ENCODE data around the gene SQOR. TPM values are rescaled to one million over a fixed set of nuclear protein-coding genes. Genes with fewer than 3 reads are reported as not detected.
"Not testable (repeated sequence)": the region's sequence is repeated elsewhere in the genome, so short reads cannot be mapped to it uniquely, and the experiment has no call there.

SQOR gene
- total RNA-seq, 1 donor from 2014 or later, result 26.1 TPM

GRCh38 chr15:45635191-45635638 lies 386 bp downstream of the SQOR start:
- DNase-seq, result no peak

- no peak for DNase-seq
These were observed 999 bp downstream of the SQOR start for GRCh38 chr15:45635763-45636292.

DNA sequence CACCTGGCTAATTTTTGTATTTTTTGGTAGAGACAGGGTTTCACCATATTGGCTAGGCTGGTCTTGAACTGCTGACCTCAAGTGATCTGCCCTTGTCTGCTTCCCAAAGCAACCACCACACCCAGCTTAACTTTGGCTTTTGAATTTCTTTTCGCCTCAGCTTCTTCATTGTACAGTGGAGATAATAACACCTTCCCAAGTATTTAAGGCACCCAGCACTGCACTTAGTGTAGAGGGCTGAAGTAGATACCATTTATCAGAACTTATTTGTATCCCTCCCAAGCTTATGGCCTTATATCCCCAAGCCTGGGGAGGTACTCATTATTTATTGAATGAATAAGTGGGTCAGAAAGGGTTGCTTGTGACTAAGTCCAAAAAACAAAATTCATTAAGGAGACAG lies 2.3 kb downstream of the SQOR start:
- DNase-seq, result no peak

DNA sequence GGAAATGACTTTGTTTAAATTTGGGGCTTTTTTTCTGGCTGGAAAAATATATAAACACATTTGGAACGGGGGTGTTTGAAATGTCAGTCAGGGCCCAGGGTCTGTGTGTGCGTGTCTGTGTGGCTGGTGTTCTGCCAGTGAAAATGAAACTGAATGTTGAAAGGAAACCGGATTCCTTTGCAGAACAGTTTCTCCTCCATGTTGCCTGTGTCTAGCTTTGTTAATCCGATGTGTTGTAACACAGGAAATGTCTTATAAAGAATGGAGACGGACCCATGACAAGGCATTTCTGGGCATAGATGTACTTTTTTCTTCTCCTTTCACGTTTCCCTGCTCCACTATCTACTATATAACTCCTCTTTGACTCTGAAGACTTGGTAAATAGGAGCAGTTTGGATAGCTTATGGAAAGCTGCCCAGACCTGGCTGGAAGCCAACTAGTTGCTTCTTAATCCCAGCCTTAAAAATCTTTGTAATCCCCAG lies 2.8 kb downstream of the SQOR start:
- peak; percentile 70 for DNase-seq

- DNase-seq, result no peak
These were observed 5.8 kb downstream of the SQOR start for GRCh38 chr15:45640616-45641015.

DNA sequence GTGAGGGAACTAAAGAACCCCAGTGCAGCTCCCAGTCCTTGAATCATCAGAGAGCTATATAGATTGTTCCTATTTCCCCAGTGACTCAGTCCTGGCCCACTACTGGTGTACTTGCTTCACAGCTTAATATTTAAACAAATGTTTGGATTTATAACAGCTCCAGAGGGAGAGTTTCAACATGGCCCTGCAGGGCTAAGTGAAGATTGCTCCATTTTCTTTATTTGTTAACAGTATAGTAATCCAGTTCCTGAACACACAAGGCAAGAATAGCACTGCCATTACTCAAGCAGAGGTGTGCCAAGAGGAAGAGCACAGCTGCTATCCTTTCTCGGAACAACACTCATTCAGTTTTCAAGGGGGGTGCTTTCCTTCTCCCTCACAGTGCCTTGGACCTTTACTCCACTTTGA lies 6.5 kb downstream of the SQOR start:
- no peak for DNase-seq

DNA sequence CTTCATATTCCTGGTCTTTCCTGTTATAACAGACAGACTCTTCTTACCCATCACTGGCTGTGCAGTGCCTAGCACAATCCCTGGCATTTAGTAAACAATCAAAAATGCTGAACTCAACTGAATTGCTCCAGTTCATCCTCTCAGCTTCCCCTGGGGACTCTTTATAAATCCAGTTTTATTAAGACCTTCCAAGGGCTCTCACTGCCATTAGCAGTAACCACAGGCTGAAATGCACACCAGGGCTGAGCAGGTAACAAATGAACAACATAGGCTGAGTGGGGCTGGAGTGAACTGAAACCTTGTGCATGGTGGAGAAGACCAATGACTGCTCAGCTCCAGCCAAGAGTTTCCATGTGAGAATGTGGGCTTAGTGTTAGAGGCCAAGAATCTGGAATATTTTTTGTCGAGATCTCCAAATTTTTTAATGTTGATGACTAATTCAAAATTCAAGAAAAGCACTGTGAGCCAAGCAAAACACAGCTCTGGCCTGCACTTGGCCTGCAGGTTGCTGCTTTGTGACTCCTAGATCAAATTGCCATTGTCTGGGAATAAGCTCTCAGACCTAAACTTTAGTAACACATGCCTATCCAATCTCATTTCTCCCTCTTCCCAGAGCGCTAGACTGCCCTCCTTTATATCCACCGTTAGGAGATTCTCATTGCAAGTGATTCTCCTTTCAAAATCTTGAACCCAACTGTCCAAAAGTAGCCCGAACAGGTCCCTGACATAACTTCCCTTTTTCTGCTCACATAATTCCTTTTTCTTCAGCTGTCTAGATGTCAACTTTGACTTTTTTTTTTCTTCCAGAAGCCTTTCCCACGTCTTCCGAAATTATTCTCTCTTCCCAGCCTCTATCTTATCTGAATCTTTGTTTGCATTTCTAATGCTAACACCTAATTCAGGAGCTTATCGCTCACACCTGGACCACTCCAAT lies 7.4 kb downstream of the SQOR start:
- no peak for DNase-seq

GRCh38 chr15:45644437-45644836 lies 9.6 kb downstream of the SQOR start:
- DNase-seq, result no peak

- no peak for DNase-seq
These were observed 10.5 kb downstream of the SQOR start for GRCh38 chr15:45645026-45645980.

GRCh38 chr15:45646220-45646619 lies 11.4 kb downstream of the SQOR start:
- DNase-seq, result no peak

GRCh38 chr15:45647828-45648227 lies 13.0 kb downstream of the SQOR start:
- DNase-seq, result no peak

DNA sequence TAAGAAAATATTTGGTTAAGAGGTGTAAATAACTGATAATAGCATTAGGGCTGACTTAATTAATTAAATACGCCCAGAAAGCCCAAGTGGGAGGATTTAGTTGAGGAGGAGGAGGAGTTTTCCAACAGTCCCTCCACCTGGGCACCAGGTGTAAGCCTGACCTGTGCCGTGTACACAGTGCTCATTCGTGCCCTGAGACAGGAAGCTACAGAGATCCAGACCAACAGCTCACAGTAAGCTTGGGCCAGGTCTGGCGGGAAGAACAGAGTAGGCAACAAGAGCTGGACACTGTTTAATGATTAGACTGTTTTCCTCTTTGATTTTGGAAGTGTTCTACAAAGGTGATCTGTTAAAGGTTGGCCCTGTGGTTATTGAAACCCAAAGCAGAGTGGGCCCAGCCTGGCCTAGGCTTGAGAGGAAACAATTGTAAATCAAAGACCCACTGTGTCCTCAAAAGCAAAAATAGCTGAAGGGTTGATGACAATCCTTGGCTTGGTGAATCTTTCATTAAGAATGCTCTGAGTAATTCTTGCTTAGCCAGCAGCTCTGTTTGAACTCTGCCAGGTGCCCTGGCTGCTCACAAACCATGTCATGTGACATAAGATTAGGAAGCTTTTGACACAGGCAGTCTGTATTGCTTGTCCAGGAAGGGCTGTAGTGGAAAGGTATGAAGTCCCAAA lies 13.8 kb downstream of the SQOR start:
- DNase-seq, result no peak

DNA sequence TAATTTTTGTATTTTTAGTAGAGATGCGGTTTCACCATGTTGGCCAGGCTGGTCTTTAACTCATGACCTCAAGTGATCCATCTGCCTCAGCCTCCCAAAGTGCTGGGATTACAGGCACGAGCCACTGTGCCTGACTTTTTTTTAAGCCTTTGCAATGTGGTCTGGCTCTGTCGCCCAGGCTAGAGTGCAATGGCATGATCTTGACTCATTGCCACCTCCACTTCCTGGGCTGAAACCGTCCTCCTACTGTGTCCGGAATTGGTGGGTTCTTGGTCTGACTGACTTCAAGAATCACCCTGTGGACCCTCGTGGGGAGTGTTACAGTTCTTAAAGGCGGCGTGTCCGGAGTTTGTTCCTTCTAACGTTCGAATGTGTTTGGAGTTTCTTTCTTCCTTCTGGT lies 15.2 kb downstream of the SQOR start:
- not testable (repeated sequence) for DNase-seq

- no peak for DNase-seq
These were observed 16.2 kb downstream of the SQOR start for GRCh38 chr15:45650889-45651525.

DNA sequence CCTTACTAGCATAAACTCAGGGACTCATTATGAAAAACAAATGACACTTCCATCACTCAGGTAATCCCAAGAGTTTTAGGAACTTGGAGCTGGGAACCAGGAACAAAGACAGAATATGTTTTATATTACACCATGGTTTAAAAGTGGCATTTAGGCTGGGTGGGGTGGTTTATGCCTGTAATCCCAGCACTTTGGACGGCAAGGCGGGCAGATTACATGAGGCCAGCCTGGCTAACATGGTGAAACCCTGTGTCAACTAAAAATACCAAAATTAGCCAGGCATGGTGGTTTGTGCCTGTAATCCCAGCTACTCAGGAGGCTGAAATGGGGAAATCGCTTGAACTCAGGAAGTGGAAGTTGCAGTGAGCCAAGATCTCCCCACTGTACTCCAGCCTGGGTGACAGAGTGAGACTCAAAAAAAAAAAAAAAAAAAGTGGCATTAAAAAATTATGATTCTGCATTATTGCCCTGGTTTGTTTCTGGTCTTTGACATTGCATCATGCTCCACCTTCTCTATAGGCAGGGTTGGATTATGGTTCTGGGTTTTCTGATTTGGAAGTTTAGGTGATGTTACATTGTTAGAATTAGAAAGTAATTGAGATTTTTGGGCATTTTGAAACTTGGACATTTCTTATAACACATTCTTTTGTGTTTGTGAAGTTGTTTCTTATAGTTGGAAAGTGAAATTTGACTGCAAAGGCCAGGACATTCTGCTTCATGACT lies 19.0 kb downstream of the SQOR start:
- no peak for DNase-seq

- no peak for DNase-seq
These were observed 19.9 kb downstream of the SQOR start for GRCh38 chr15:45654749-45655148.

- no peak for DNase-seq
These were observed 22.4 kb downstream of the SQOR start for GRCh38 chr15:45657254-45657653.

DNA sequence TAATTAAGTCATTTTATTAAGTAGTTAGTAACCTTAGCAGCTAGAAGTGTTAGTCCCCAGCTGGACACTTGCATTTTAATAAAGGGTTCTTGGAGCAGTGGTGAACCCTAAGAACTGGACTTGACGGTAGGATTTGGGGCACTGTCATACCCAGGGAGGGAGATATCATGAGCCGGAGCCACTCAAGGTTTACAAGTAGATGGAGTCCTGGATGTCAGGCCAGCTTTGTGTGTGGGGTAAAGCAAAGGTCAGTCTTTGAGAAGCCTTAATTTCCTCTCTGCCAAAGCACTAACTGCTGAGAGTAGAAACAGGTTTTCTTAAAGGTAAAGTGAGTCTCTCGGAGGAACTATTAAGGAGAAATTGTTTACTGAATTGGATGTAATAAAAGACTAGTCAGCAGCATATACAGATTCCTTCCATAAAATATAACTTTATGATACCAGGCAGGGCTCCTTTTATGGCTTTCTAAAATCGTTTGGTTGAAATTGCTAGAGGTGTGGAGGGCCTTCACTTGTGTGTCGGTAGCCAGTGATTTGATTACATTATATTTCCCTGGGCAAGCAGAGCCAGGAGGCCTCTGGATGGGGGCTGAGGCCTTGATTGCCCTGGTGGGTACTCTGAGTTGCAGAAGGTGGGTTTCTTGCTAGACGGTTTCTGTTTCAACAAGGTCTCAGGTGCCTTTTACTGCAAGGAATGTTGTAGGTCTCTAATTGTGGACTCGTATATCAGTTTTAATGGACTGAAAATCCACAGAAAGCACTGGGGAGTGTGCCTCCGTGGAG lies 23.1 kb downstream of the SQOR start:
- DNase-seq, result no peak

GRCh38 chr15:45660231-45660979 lies 25.6 kb downstream of the SQOR start:
- DNase-seq, result no peak

Data from skin of body (tissue), 2 donors.